ENCODE data around the gene CCDC154. TPM values are rescaled to one million over a fixed set of nuclear protein-coding genes. Genes with fewer than 3 reads are reported as not detected.

CCDC154 gene
- total RNA-seq, 1 donor from 2014 or later: 1.5 TPM

GRCh38 chr16:1461146-1461545 is 16.8 kb upstream of the CCDC154 start:
- Histone ChIP-seq H3K9ac (ENCODE audit: low read length) (no peak overlapping the region), H3K36me3 (ENCODE audit: insufficient read depth, low read length) (no peaks in the 10 kb centered on the region), H3K9me3 (ENCODE audit: insufficient read depth, low read depth, low read length) (no peaks in the 10 kb centered on the region), H3K27me3 (ENCODE audit: insufficient read depth, low read length) (no peaks in the 10 kb centered on the region), H3K4me3 (ENCODE audit: insufficient read depth, low read depth, low read length) (no peak overlapping the region), H3K79me2 (ENCODE audit: insufficient read depth, low read length) (peaks cover 9% of the 10 kb centered on the region), H3K27ac (ENCODE audit: low read depth, low read length) (no peak overlapping the region), H3K4me2 (ENCODE audit: low read length) (no peak overlapping the region), H3K4me1 (ENCODE audit: insufficient read depth, low read length) (no peaks in the 10 kb centered on the region), H2AFZ (ENCODE audit: low read depth, low read length) (no peak overlapping the region), H4K20me1 (ENCODE audit: insufficient read depth, low read length) (peaks cover 16% of the 10 kb centered on the region)
- H3K4me1 Mint-ChIP-seq (ENCODE audit: low read depth, unreplicated experiment): no peaks in the 10 kb centered on the region
- no peaks in the 10 kb centered on the region for H3K27me3 Mint-ChIP-seq (ENCODE audit: low read depth, unreplicated experiment)
- no peak overlapping the region for H3K4me3 Mint-ChIP-seq (ENCODE audit: unreplicated experiment)
- H3K27ac Mint-ChIP-seq (ENCODE audit: unreplicated experiment): no peak overlapping the region
- DNase-seq (ENCODE audit: low read depth): no peak
- peaks cover 14% of the 10 kb centered on the region for H3K36me3 Mint-ChIP-seq (ENCODE audit: low read depth, unreplicated experiment)
- no peaks in the 10 kb centered on the region for H3K9me3 Mint-ChIP-seq (ENCODE audit: unreplicated experiment)
- no peak for TF ChIP-seq CTCF (IDR thresholded peaks at IDR 0.05; ENCODE audit: insufficient read depth, low read depth, low read length)
- TF ChIP-seq EZH2 (IDR thresholded peaks at IDR 0.05; ENCODE audit: insufficient read depth, low read length): no peak
- no peak for FAIRE-seq

DNA sequence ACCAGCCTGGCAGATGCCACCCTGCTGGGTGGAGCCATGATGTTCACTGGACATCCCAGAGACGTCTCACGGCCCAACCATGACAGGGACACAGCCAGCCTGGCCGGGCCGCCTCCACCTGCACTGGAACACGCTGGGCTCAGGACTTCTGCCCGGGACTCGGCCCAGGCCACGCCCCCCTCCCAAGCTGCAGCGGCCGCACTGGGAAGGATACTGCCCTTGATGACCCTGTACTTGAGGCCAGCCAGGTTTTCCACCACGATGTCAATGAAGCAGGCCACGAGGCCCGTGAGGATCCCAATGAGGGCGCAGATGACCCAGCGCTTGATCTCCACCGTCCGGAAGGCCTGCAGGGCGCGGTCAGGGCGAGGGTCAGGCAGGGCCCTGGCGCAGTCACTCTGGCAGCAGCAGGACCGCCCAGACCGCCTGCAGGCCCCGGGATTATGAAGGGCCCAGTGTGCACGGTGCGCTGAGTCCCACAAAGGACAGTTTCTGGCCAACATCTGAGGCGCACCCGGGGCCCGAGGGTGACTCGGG is 16.3 kb upstream of the CCDC154 start:
- peaks cover 14% of the 10 kb centered on the region for H3K36me3 Mint-ChIP-seq (ENCODE audit: low read depth, unreplicated experiment)
- H3K4me3 Mint-ChIP-seq (ENCODE audit: unreplicated experiment): no peak overlapping the region
- Histone ChIP-seq H2AFZ (ENCODE audit: low read depth, low read length) (no peak overlapping the region), H3K4me2 (ENCODE audit: low read length) (no peak overlapping the region), H3K27ac (ENCODE audit: low read depth, low read length) (no peak overlapping the region), H3K36me3 (ENCODE audit: insufficient read depth, low read length) (no peaks in the 10 kb centered on the region), H3K9me3 (ENCODE audit: insufficient read depth, low read depth, low read length) (no peaks in the 10 kb centered on the region), H3K27me3 (ENCODE audit: insufficient read depth, low read length) (no peaks in the 10 kb centered on the region), H4K20me1 (ENCODE audit: insufficient read depth, low read length) (peaks cover 11% of the 10 kb centered on the region), H3K4me1 (ENCODE audit: insufficient read depth, low read length) (no peaks in the 10 kb centered on the region), H3K79me2 (ENCODE audit: insufficient read depth, low read length) (peaks cover 4% of the 10 kb centered on the region), H3K9ac (ENCODE audit: low read length) (no peak overlapping the region), H3K4me3 (ENCODE audit: insufficient read depth, low read depth, low read length) (no peak overlapping the region)
- H3K4me1 Mint-ChIP-seq (ENCODE audit: low read depth, unreplicated experiment): no peaks in the 10 kb centered on the region
- H3K27ac Mint-ChIP-seq (ENCODE audit: unreplicated experiment): no peak overlapping the region
- no peak for TF ChIP-seq CTCF (IDR thresholded peaks at IDR 0.05; ENCODE audit: insufficient read depth, low read depth, low read length)
- TF ChIP-seq EZH2 (IDR thresholded peaks at IDR 0.05; ENCODE audit: insufficient read depth, low read length): no peak
- DNase-seq (ENCODE audit: low read depth) (no peak), FAIRE-seq (no peak)
- no peaks in the 10 kb centered on the region for H3K9me3 Mint-ChIP-seq (ENCODE audit: unreplicated experiment)
- H3K27me3 Mint-ChIP-seq (ENCODE audit: low read depth, unreplicated experiment): no peaks in the 10 kb centered on the region

DNA sequence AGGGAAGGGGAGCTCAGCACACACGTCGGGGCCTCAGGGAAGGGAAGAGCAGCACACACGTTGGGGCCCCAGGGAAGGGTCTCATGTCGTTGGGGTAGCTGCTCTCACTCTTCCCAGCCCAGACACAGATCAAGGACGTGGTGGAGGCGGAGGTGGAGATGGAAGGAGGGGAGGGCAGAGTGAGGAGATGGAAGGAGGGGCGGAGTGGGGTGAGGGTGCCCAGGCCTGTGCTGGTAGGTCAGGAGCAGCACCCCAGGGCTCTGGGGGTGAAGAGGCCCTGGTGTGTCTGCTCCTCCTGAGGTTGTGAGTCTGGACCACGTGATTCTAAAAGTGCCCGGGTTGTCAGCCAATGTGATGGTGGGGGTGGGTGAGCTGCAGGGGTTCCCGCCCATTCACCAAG is 15.6 kb upstream of the CCDC154 start:
- H4K20me1 ChIP-seq (ENCODE audit: insufficient read depth, low read length): peaks cover 8% of the 10 kb centered on the region
- no peak overlapping the region for H3K9ac ChIP-seq (ENCODE audit: low read length)
- Mint-ChIP-seq H3K27me3 (ENCODE audit: low read depth, unreplicated experiment) (no peaks in the 10 kb centered on the region), H3K9me3 (ENCODE audit: unreplicated experiment) (no peaks in the 10 kb centered on the region), H3K36me3 (ENCODE audit: low read depth, unreplicated experiment) (peaks cover 13% of the 10 kb centered on the region), H3K4me3 (ENCODE audit: unreplicated experiment) (no peak overlapping the region), H3K4me1 (ENCODE audit: low read depth, unreplicated experiment) (no peaks in the 10 kb centered on the region), H3K27ac (ENCODE audit: unreplicated experiment) (no peak overlapping the region)
- H3K36me3 ChIP-seq (ENCODE audit: insufficient read depth, low read length): no peaks in the 10 kb centered on the region
- H3K4me2 ChIP-seq (ENCODE audit: low read length): no peak overlapping the region
- H2AFZ ChIP-seq (ENCODE audit: low read depth, low read length): no peak overlapping the region
- no peaks in the 10 kb centered on the region for H3K9me3 ChIP-seq (ENCODE audit: insufficient read depth, low read depth, low read length)
- H3K79me2 ChIP-seq (ENCODE audit: insufficient read depth, low read length): no peaks in the 10 kb centered on the region
- TF ChIP-seq CTCF (IDR thresholded peaks at IDR 0.05; ENCODE audit: insufficient read depth, low read depth, low read length): no peak
- no peak for TF ChIP-seq EZH2 (IDR thresholded peaks at IDR 0.05; ENCODE audit: insufficient read depth, low read length)
- no peak overlapping the region for H3K27ac ChIP-seq (ENCODE audit: low read depth, low read length)
- DNase-seq (ENCODE audit: low read depth) (no peak), FAIRE-seq (no peak)
- H3K4me1 ChIP-seq (ENCODE audit: insufficient read depth, low read length): no peaks in the 10 kb centered on the region
- no peaks in the 10 kb centered on the region for H3K27me3 ChIP-seq (ENCODE audit: insufficient read depth, low read length)
- H3K4me3 ChIP-seq (ENCODE audit: insufficient read depth, low read depth, low read length): no peak overlapping the region
